NCI-H128 (cell line): ENCODE data around the gene DAD1.

ENCODE experiments used
- DNase-seq: peaks from one replicate; lab custom pipeline; 2025; ENCODE audit not compliant: unreplicated experiment; lab: John Stamatoyannopoulos, UW

Gene DAD1

DNA sequence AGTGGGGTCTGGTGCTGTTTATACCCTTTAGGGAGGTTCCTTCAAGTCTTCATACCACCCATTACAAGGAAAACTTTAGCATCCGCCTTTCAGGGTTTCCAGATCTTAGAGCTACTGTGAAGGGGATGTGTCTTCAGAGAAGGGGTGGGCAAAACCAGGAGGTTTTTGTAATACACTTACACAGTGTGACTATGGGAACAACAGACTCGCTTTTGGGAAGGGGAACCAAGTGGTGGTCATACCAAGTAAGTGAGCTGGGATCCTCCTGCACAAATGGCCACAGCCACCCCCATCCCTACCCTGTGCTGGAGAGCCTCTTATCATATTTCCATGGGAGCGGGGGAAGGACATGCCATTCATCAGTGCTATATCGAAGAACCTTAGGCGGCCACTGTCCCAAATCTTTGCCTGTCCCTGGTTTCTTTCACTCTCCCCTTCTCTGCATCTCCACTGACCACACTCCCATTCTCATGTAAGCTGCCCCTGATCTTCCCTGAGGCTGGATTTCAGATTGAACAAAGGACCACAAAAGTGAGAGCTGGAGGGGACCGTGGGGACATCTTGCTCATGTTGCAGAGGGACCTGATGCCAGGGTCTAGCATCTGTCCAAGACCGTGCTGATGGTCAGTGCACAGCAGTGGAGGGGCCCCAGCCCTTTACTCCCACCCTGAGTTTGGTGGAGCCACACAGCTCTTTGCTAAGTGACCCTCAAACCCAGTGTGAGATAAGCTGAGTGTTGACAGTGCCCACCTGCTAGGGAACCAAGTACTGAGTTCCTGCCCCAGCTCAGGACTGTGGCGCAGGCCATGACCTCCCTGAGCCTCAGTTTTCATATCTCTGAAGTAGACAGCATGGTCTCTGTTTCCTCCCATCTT, 51.4 kb downstream of the DAD1 start:
- no peak for DNase-seq

GRCh38 chr14:22536853-22537338, 52.1 kb downstream of the DAD1 start:
- DNase-seq: no peak

- no peak for DNase-seq
Measured at GRCh38 chr14:22535916-22536315, 53.1 kb downstream of the DAD1 start.

GRCh38 chr14:22535126-22535525, 53.9 kb downstream of the DAD1 start:
- no peak for DNase-seq

DNA sequence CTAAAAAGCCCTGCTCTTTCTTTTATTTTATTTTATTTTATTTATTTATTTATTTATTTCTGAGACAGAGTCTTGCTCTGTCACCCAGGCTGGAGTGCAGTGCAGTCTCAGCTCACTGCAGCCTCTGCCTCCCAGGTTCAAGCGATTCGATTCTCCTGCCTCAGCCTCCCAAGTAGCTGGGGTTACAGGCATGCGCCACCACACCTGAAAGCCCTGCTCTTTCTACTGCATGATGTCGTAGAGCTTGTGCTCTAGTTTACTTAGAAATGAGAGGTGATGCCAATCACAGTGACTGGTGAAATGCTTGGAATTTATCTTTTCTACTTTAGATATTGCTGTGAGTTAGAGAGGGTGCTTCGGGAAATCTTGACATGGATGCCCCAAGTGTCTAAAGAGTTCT, 54.5 kb downstream of the DAD1 start:
- DNase-seq: no peak

DNA sequence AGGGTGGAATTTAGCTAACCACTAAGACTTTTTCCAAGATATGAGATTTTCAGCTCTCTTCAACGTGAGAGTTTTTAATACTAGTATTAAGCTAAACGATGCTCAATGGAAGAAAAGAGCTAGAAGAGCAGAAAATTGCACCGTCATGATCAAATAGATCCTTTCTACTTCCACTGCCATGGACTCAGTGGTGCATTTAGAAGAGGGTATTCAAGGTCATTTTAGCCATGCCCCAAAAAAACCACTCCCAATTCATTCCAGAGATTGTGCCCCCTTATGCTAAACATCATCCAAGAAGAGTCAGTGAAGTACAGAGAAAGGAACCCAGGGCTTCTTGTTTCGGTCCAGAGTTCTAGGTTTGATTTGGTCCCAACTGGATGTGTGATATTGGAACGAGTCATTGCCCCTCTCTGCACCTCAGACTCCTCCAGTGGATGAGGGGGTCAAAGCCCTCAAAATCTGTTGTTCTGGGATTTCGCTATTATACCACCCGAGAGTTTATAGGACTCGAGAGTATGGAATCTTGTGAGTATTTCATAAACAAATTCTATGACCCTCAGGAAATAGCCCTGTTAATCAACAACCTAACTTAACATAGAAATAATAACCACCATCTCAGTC, 55.2 kb downstream of the DAD1 start:
- no peak for DNase-seq

- DNase-seq: no peak
Measured at GRCh38 chr14:22533057-22533704, 55.8 kb downstream of the DAD1 start.

DNA sequence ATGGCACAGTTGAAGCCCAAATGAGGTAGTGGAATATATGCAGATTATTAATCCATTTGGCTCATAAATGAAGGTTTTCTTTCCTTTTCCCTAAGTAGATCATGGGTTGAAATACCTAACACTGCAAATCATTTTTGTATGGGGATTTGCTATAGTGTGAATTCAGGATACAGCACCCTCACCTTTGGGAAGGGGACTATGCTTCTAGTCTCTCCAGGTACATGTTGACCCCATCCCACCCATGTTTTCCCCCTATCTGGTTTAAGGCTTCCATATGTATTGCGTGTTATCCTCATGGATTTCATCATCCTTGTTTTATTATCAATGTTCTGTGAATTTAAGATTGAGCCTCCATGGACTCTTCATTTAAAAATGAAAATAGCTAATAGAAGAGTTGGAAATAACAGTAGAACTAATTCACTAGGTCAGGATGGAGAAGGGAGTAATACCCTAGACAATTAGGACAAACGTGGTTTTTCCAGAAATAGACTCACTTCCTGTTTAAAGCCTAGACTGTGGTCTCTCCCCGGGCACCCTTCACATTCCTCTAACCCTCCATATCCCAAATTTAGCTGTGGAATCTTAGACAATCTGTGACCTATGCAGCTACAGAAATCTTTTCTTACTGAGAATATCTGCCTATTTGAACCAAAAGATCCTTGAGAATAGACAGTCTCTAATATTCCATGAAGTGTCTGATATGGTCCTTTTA, 56.5 kb downstream of the DAD1 start:
- DNase-seq: no peak

DNA sequence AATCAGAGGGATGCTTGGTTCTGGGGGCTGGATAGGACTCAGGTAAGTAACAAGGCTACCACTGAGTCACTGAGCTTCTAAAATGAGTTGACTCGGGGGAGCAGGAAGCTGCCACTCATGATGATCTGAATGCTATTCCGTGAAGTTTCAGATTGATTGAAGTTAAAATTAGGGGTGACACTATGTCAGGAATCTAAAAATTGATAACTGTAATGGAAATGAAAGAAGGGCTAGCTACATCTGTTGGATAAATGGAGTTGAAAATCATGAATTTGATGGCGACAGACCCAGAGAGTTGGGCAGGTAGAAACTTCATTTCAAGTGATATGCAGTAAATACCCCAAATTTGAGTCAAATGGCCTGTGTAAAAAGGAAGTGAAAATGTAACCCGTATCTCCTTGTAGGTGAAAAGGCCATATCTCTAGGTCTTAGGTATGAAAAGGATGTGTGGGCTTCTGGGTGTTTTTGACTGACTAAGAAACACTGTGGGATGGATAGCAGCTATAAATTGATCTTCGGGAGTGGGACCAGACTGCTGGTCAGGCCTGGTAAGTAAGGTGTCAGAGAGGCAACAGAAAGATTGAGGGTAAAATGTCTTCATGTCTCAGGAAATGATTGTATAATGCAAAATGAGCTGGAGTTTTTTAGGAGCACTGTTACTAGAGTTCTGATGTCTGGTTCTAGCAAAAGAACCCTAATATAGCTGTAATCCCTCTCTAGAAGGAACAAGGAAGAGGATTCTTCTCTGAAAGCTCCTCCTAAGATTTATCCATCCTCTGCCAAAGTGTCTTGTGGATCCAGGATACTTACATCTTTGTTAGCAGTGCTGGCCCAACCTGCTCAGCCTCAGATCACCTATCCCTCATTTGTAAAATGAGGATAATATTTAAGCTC, 57.3 kb downstream of the DAD1 start:
- no peak for DNase-seq

- no peak for DNase-seq
Measured at GRCh38 chr14:22530127-22530526, 58.9 kb downstream of the DAD1 start.

DNA sequence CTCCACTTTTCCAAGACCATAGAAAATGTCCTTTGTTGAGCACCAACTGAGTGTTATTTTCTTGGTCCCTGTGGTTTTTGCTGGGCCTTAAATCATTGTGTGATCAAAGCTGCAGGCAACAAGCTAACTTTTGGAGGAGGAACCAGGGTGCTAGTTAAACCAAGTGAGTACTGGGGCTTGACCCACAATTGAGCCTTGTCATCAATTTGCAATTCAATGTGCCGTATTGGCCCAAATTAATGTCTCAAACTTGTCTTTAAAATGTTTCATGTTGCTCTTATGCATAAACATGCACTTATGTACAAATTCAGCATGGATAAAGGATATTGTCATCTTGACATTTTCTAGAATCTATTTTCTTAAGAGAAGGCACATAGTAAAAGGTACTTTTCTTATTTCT, 62.3 kb downstream of the DAD1 start:
- no peak for DNase-seq

DNA sequence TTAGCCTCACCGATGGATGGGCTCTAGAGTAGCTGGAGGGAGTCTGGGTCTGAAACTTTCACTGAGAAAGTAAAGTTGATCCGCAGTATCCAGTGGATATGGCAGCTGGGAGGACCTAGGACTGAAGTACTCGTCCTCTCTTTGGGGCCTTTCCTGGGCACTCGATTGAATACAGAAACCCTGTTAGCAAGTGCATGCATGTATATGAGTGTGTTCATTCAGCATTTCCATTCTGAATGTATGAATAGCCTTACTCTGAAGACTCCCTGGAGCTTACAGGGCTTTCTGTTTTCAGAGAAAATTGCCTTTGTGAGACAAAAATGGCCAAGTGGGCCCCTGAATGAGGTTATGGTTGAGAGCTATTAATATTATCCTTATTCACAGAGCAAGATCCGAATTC, 62.8 kb downstream of the DAD1 start:
- DNase-seq: no peak

DNA sequence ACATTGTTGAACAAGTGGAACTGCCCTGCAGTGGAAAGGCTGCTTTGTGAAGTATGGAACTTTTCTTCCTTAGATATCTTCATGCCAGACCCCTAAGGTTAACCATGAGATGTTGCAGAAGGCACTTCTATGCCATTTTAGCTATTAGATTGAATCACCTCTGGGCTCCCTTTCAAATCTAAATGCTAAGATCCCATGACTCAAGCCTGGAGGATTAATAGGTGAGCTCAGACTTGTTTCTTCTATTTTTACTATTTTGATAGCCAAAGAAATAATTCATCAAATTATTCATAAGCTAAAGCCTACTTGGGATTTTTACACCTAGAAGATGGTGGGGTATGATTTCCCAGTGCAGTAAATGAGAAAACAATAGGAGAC, 64.3 kb downstream of the DAD1 start:
- DNase-seq: no peak

- DNase-seq: no peak
Measured at GRCh38 chr14:22524115-22524783, 64.8 kb downstream of the DAD1 start.

GRCh38 chr14:22523283-22523682, 65.7 kb downstream of the DAD1 start:
- no peak for DNase-seq

- no peak for DNase-seq
Measured at GRCh38 chr14:22522466-22522957, 66.5 kb downstream of the DAD1 start.

GRCh38 chr14:22521449-22522239, 67.4 kb downstream of the DAD1 start:
- DNase-seq: no peak

DNA sequence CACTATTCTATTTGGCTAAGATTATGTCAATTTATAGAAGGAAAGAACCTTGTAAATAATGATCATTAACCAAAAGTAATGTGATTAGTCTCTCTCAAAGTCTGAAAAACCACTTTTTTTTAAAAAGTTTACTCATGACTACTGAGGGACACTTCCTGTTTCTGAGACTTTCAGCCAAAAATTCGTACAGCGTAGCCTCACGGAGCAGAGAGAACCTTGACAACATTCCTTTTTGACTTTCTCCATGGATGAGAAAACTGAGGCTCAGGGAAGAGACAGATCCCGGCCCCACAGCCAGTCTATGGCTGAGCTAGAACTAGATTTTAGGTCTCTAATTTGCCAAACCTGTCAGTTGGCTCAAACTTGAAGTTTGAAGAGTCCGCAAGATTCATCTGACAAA, 68.2 kb downstream of the DAD1 start:
- DNase-seq: no peak
